GM12872 (cell line): Measurements from ENCODE around the gene RIMBP2.

Experiments
- CTCF ChIP-seq: IDR thresholded peaks from 3 replicates; pipeline ENCODE4 v1.5.1; 2011; ENCODE audit warnings: low read depth, mild to moderate bottlenecking, low read length, moderate library complexity; ENCODE audit not compliant: insufficient read depth

The RIMBP2 gene

GRCh38 chr12:130489293-130489692 lies 226.8 kb downstream of the RIMBP2 start:
- no peak for TF ChIP-seq CTCF

- TF ChIP-seq CTCF = no peak
These were observed 227.8 kb downstream of the RIMBP2 start for GRCh38 chr12:130488358-130488710.

GRCh38 chr12:130487636-130488357 lies 228.3 kb downstream of the RIMBP2 start:
- TF ChIP-seq CTCF = no peak

- no peak for TF ChIP-seq CTCF
These were observed 229.1 kb downstream of the RIMBP2 start for GRCh38 chr12:130486891-130487416.

GRCh38 chr12:130486146-130486435 lies 230.0 kb downstream of the RIMBP2 start:
- no peak for TF ChIP-seq CTCF

- no peak for TF ChIP-seq CTCF
These were observed 230.6 kb downstream of the RIMBP2 start for GRCh38 chr12:130485291-130486145.

GRCh38 chr12:130484221-130484620 lies 231.9 kb downstream of the RIMBP2 start:
- TF ChIP-seq CTCF = no peak
